C4-2B (cell line): ENCODE results near the gene CACNA1H.

Experiments
- CTCF ChIP-seq: fragments of 450-650 bp; conservative IDR thresholded peaks from 2 replicates; pipeline ENCODE4 v1.5.1; 2017; ENCODE audit warnings: mild to moderate bottlenecking
- ZFX ChIP-seq: fragments of 450-650 bp; IDR thresholded peaks from 2 replicates; pipeline ENCODE4 v1.6.1; 2017

- TF ChIP-seq CTCF, result no peak
- no peak for TF ChIP-seq ZFX
Observed at GRCh38 chr16:1224558-1224957, 71.7 kb downstream of the CACNA1H start.
